Aorta (tissue), 5 donors: ENCODE results near the gene CD99L2. TPM values are rescaled to one million over a fixed set of nuclear protein-coding genes. Genes with fewer than 3 reads are reported as not detected.

Experiments used
- ATAC-seq: fragments of 200-7000 bp; cut with Tn5 transposase; one replicate; pipeline ENCODE4 v1.9.1; 2022; ENCODE audit warnings: moderate library complexity; ENCODE audit not compliant: low FRiP score
- DNase-seq, 2 donors: peaks; one replicate each; pipeline ENCODE4 v3.0.0-alpha.2; 2020
- H3K27ac ChIP-seq, 2 donors: one replicate each; pipeline ENCODE4 v1.5.1; 2013; ENCODE audit warnings: low read length in 2 of 2, mild to moderate bottlenecking in 2 of 2, moderate library complexity in 2 of 2, control low read depth in 1 of 2, inconsistent platforms in 1 of 2, low read depth in 1 of 2
- H3K27me3 ChIP-seq, 2 donors: one replicate each; pipeline ENCODE4 v1.6.1; 2013; ENCODE audit warnings: control low read depth in 1 of 2, low read length in 1 of 2, mild to moderate bottlenecking in 1 of 2, moderate library complexity in 1 of 2; ENCODE audit not compliant: insufficient read depth in 2 of 2, control insufficient read depth in 1 of 2
- H3K36me3 ChIP-seq, 2 donors: one replicate each; pipeline ENCODE4 v1.6.1; 2013; ENCODE audit warnings: control low read depth in 1 of 2, low read length in 1 of 2, mild to moderate bottlenecking in 1 of 2; ENCODE audit not compliant: insufficient read depth in 2 of 2, control insufficient read depth in 1 of 2
- H3K4me1 ChIP-seq, 2 donors: one replicate each; pipeline ENCODE4 v1.6.1; 2013; ENCODE audit warnings: low read length in 2 of 2, control low read depth in 1 of 2, mild to moderate bottlenecking in 1 of 2, moderate library complexity in 1 of 2; ENCODE audit not compliant: insufficient read depth in 2 of 2, control insufficient read depth in 1 of 2
- H3K4me3 ChIP-seq, 2 donors: one replicate each; pipeline ENCODE4 v1.5.1; 2013; ENCODE audit warnings: low read length in 2 of 2, control low read depth in 1 of 2, mild to moderate bottlenecking in 1 of 2
- H3K9me3 ChIP-seq: one replicate; pipeline ENCODE4 v1.6.1; 2013; ENCODE audit warnings: mild to moderate bottlenecking, low read length; ENCODE audit not compliant: control insufficient read depth
- WGBS, 2 donors: extraction: QIAGEN DNeasy Blood & Tissue Kit; methylation state at CpG; one replicate each; pipeline ENCODE4 v1.1.7; 2013; 5-methylcytosine and 5-hydroxymethylcytosine counted together
- intact Hi-C, 2 donors: fragments of 100-400 bp; cut with DNase I; formaldehyde crosslinking; loops; one replicate each; pipeline versions ENCODE4 v1.14.2 to v1.15.0; 2022
- polyA plus RNA-seq, 2 donors: library from polyadenylated mRNA; stranded (reverse); fragments of 200-250 nt; gene quantifications; one replicate each; pipeline ENCODE4 v1.2.3, GENCODE V29; 2013
- total RNA-seq, 2 donors: library from RNA; stranded (reverse); fragmentation: NEBNext Ultra II Directional; extraction: Animal tissue kit (Norgen Biotek cat#: 25700); gene quantifications; one replicate each; pipeline ENCODE4 v1.2.1, GENCODE V29; 2021
- donor health status: healthy with polysubstance abuse.
- donor health status: Bipolar disorder and iron deficiency.
- donor health status: DM: no; HTN: no; CAD: no.
- donor health status: DM: no; HTN: no; CAD: no.
- donor health status: DM: yes; HTN: yes; CAD: no.

Gene CD99L2
- total and polyA plus RNA-seq, 4 donors = 22.9 to 56.2 (median 47.6) TPM

- Histone ChIP-seq H3K4me1 (peaks cover 0 to 6% of the 10 kb centered on the region in 2 donors), H3K27me3 (no peaks in the 10 kb centered on the region), H3K4me3 (no peak overlapping the region), H3K9me3 (no peaks in the 10 kb centered on the region), H3K27ac (no peak overlapping the region), H3K36me3 (no peaks in the 10 kb centered on the region)
- no peak for DNase-seq
- 54 to 67% methylated on average over 3 of the region's 3 CpGs for WGBS, 2 donors
- intact Hi-C loops = no loop called here
- ATAC-seq = no peak
Observed at GRCh38 chrX:150871341-150871811, 27.1 kb downstream of the CD99L2 start.

GRCh38 chrX:150870487-150871340 is 27.8 kb downstream of the CD99L2 start:
- Histone ChIP-seq H3K27me3 (no peaks in the 10 kb centered on the region), H3K4me3 (no peak overlapping the region), H3K36me3 (no peaks in the 10 kb centered on the region), H3K9me3 (no peaks in the 10 kb centered on the region), H3K4me1 (peaks cover 0 to 6% of the 10 kb centered on the region in 2 donors), H3K27ac (no peak overlapping the region)
- ATAC-seq (no peak), DNase-seq (no peak)
- intact Hi-C loops = no loop called here
- WGBS, 2 donors = 73 to 81% methylated on average over 7 of the region's 7 CpGs

GRCh38 chrX:150870029-150870428 is 28.4 kb downstream of the CD99L2 start:
- 30 to 48% methylated on average over 4 of the region's 4 CpGs for WGBS, 2 donors
- no peak for ATAC-seq
- no peak overlapping the region for H3K27ac ChIP-seq

DNA sequence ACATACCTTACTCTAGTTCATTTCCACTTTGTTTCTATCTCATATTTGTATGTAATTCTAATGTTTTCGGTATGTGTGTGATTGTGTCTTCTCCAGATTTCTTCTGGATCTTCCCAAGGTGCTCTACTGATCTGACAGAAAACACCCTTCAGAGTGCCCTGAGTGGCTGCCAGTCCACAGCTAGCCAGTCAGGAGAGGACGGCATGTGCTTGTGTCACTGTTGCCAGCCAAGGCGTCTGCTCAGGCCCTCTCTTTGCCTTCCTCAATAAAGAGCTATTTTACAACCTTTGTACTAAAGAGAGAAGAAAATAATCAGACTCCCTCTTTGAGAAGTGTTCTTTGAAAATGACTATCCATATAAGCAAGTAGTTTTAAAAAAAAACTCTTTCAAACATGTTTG is 29.0 kb downstream of the CD99L2 start:
- no peaks in the 10 kb centered on the region for H3K36me3 ChIP-seq
- ATAC-seq (no peak), DNase-seq (no peak)
- no peaks in the 10 kb centered on the region for H3K27me3 ChIP-seq
- H3K27ac ChIP-seq = no peak overlapping the region
- intact Hi-C loops = no loop called here
- WGBS, 2 donors = 59 to 63% methylated on average over 3 of the region's 3 CpGs
- H3K9me3 ChIP-seq = no peaks in the 10 kb centered on the region
- no peak overlapping the region for H3K4me3 ChIP-seq
- H3K4me1 ChIP-seq = peaks cover 0 to 6% of the 10 kb centered on the region in 2 donors

More at GRCh38 chrX:150870029-150870428, 28.4 kb downstream of the CD99L2 start:
- intact Hi-C loops = no loop called here
- no peaks in the 10 kb centered on the region for H3K9me3 ChIP-seq
- no peak overlapping the region for H3K4me3 ChIP-seq
- peaks cover 0 to 6% of the 10 kb centered on the region in 2 donors for H3K4me1 ChIP-seq
- H3K36me3 ChIP-seq = no peaks in the 10 kb centered on the region
- no peak for DNase-seq
- no peaks in the 10 kb centered on the region for H3K27me3 ChIP-seq

GRCh38 chrX:150868625-150869024 is 29.8 kb downstream of the CD99L2 start:
- H3K4me1 ChIP-seq = peaks cover 0 to 3% of the 10 kb centered on the region in 2 donors

DNA sequence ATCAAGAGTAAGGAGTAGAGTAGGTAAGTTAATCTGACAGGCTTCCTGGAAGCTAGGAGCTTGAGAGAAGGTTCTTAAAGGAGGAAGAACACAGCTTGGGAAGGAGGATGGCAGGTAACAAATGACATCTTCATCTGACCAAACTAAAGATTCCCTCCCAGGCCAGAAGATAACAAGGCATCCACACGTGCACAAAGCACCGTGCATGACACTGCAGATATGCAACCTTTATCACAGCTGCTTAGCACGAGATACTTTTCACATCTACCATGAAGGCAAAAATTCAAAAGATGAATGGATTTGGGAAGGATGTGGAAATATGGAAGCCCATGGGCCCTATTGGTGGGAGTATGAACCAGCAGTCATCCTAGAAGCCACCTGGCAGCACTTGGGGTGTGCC is 34.3 kb downstream of the CD99L2 start:
- DNase-seq = no peak
- WGBS, 2 donors = 81 to 92% methylated on average over 3 of the region's 3 CpGs
- Histone ChIP-seq H3K4me1 (no peaks in the 10 kb centered on the region), H3K4me3 (no peak overlapping the region), H3K36me3 (no peaks in the 10 kb centered on the region), H3K27me3 (no peaks in the 10 kb centered on the region), H3K9me3 (no peaks in the 10 kb centered on the region), H3K27ac (no peak overlapping the region)
- no peak for ATAC-seq
- intact Hi-C loops = no loop called here

More at GRCh38 chrX:150868625-150869024, 29.8 kb downstream of the CD99L2 start:
- Histone ChIP-seq H3K36me3 (no peaks in the 10 kb centered on the region), H3K4me3 (no peak overlapping the region), H3K9me3 (no peaks in the 10 kb centered on the region), H3K27ac (no peak overlapping the region), H3K27me3 (no peaks in the 10 kb centered on the region)
- no peak for DNase-seq
- WGBS, 2 donors = 58 to 83% methylated on average over 2 of the region's 2 CpGs
- no peak for ATAC-seq
- intact Hi-C loops = no loop called here

DNA sequence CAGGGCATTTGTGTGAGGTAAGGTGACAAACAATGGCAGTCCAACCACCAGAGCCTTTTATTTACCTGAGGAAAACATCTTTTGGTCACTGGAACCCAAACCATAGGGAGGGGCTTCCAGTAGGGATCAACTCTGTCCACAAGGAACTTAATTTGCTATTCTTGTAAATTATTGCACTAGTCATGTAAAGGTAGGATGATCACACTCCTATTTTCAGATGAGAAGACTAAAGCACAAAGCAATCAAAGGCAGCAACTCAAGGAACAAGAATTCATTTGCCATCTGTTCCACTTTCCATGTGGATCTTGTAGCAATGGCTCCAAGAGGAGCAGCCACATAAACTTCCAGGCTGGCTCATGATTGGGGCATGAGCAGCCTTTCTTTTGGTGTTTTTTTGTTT is 35.3 kb downstream of the CD99L2 start:
- no peak for ATAC-seq
- Histone ChIP-seq H3K27me3 (no peaks in the 10 kb centered on the region), H3K9me3 (no peaks in the 10 kb centered on the region), H3K4me3 (no peak overlapping the region), H3K27ac (no peak overlapping the region), H3K4me1 (no peaks in the 10 kb centered on the region), H3K36me3 (no peaks in the 10 kb centered on the region)
- intact Hi-C loops = no loop called here
- DNase-seq = no peak

- ATAC-seq = no peak
- H3K27ac ChIP-seq = no peak overlapping the region
- no peak overlapping the region for H3K4me3 ChIP-seq
- no peaks in the 10 kb centered on the region for H3K4me1 ChIP-seq
- DNase-seq = no peak
- no peaks in the 10 kb centered on the region for H3K36me3 ChIP-seq
- H3K27me3 ChIP-seq = no peaks in the 10 kb centered on the region
- 77 to 92% methylated on average over 3 of the region's 3 CpGs for WGBS, 2 donors
- intact Hi-C loops = no loop called here
- H3K9me3 ChIP-seq = no peaks in the 10 kb centered on the region
Observed at GRCh38 chrX:150857453-150857852, 41.0 kb downstream of the CD99L2 start.

- Histone ChIP-seq H3K9me3 (no peaks in the 10 kb centered on the region), H3K4me1 (no peaks in the 10 kb centered on the region), H3K27me3 (no peaks in the 10 kb centered on the region), H3K27ac (no peak overlapping the region), H3K4me3 (no peak overlapping the region), H3K36me3 (no peaks in the 10 kb centered on the region)
- ATAC-seq = no peak
- intact Hi-C loops = no loop called here
- 65 to 95% methylated on average over 1 of the region's 1 CpG for WGBS, 2 donors
- DNase-seq = no peak
Observed at GRCh38 chrX:150856785-150857184, 41.7 kb downstream of the CD99L2 start.
